SK-N-SH treated with all-trans-retinoic acid at 6 μM for 48 hours (cell line): Measurements from ENCODE around the gene NDUFS8.

Experiments used
- BACH2 ChIP-seq: fragments of 250-450 bp; sonication (Bioruptor Pico); IDR thresholded peaks from 2 replicates; pipeline ENCODE4 v1.9.0; 2021; ENCODE audit warnings: mild to moderate bottlenecking, borderline replicate concordance
- CREB5 ChIP-seq: fragments of 250-450 bp; sonication (Bioruptor Pico); IDR thresholded peaks from 2 replicates; pipeline ENCODE4 v1.5.1; 2020; ENCODE audit warnings: low read depth, mild to moderate bottlenecking, moderate library complexity
- PATZ1 ChIP-seq: fragments of 250-450 bp; sonication (Bioruptor Pico); IDR thresholded peaks from 2 replicates; pipeline ENCODE4 v1.8.0; 2020; ENCODE audit warnings: mild to moderate bottlenecking, moderate library complexity, borderline replicate concordance
- PPARA ChIP-seq: fragments of 250-450 bp; sonication (Bioruptor Pico); IDR thresholded peaks from 2 replicates; pipeline ENCODE4 v1.5.0; 2020; ENCODE audit warnings: mild to moderate bottlenecking, borderline replicate concordance
- RARB ChIP-seq: fragments of 250-450 bp; sonication (Bioruptor Pico); IDR thresholded peaks from 2 replicates; pipeline ENCODE4 v1.8.0; 2021; ENCODE audit warnings: mild to moderate bottlenecking, moderate library complexity
- TOX ChIP-seq: fragments of 250-450 bp; sonication (Bioruptor Pico); IDR thresholded peaks from 2 replicates; pipeline ENCODE4 v1.8.0; 2021; ENCODE audit warnings: mild to moderate bottlenecking, moderate library complexity, borderline replicate concordance
- TSHZ2 ChIP-seq: fragments of 250-450 bp; sonication (Bioruptor Pico); IDR thresholded peaks from 2 replicates; pipeline ENCODE4 v1.5.0; 2020; ENCODE audit warnings: mild to moderate bottlenecking, moderate library complexity
- ZFP30 ChIP-seq: fragments of 450-650 bp; formaldehyde crosslinking; IDR thresholded peaks from 2 replicates; pipeline ENCODE4 v1.5.0; 2022; ENCODE audit warnings: mild to moderate bottlenecking, moderate library complexity
- ZNF70 ChIP-seq: fragments of 450-650 bp; formaldehyde crosslinking; IDR thresholded peaks from 2 replicates; pipeline ENCODE4 v1.5.0; 2020; ENCODE audit warnings: mild to moderate bottlenecking, moderate library complexity
- ZNF8 ChIP-seq: fragments of 450-650 bp; formaldehyde crosslinking; IDR thresholded peaks from 2 replicates; pipeline ENCODE4 v1.5.0; 2020; ENCODE audit warnings: mild to moderate bottlenecking, moderate library complexity
- TF ChIP-seq, protein P1 (sequence below): fragments of 250-450 bp; sonication (Bioruptor Pico); IDR thresholded peaks from 2 replicates; pipeline ENCODE4 v1.8.0; 2021; ENCODE audit warnings: low read depth, mild to moderate bottlenecking, moderate library complexity, borderline replicate concordance

DNA sequence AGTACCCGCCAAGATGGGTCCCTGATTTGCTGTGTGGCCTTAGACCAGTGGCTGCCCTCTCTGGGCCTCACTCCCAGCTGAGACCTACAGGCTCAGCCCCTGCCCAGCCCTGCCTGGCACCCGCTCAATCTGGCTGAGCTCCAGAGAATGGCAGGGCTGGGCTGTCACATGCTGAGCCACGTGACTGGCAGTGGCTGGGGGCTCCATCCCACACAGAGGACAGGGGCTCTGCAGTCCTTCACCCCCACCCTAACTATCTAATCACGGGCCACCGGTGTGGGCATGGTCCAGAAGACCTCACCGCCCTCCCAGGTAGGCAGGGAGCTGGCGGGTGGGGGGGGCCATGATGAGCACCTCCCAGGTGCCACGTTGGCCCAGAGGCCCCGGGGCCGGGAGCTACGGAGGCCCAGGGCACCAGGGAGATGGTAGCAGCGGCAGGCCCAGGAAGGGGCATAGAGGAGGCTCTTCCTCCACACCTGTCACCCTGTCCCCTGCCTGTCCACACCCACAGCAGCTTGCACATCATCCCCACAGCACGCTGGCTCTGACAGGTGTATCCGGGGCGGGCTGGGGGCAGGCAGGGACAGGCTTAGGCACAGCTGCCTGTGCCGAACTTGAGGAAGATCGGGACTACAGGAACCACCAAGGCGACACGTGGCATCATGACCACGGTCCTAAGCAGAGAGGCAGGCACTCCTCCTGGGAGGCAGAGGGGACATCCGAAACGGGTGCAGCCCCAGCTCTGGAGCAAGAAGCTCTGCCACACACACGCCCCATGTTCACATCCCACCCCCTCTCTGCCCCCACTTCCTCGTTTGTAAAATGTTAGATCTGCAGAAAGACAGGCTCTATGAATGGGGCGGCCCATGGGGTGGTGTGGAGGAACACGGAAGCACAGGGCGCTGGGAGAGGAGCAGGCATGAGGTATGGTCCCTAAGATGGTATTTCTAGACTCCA is 21.8 kb upstream of the NDUFS8 start:
- TF ChIP-seq BACH2: no peak
- TF ChIP-seq TOX (CRISPR knock-in tag): no peak
- TF ChIP-seq ZNF8 (CRISPR knock-in tag): no peak
- TF ChIP-seq ZNF70 (CRISPR knock-in tag): no peak
- TF ChIP-seq PATZ1 (CRISPR knock-in tag): no peak
- no peak for TF ChIP-seq CREB5 (CRISPR knock-in tag)
- TF ChIP-seq TSHZ2 (CRISPR knock-in tag): no peak
- TF ChIP-seq, protein P1, sequence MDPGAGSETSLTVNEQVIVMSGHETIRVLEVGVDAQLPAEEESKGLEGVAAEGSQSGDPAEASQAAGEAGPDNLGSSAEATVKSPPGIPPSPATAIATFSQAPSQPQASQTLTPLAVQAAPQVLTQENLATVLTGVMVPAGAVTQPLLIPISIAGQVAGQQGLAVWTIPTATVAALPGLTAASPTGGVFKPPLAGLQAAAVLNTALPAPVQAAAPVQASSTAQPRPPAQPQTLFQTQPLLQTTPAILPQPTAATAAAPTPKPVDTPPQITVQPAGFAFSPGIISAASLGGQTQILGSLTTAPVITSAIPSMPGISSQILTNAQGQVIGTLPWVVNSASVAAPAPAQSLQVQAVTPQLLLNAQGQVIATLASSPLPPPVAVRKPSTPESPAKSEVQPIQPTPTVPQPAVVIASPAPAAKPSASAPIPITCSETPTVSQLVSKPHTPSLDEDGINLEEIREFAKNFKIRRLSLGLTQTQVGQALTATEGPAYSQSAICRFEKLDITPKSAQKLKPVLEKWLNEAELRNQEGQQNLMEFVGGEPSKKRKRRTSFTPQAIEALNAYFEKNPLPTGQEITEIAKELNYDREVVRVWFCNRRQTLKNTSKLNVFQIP (CRISPR knock-in tag): no peak
- TF ChIP-seq RARB (CRISPR knock-in tag): no peak
- TF ChIP-seq PPARA (CRISPR knock-in tag): no peak
- TF ChIP-seq ZFP30: no peak
